ENCODE results near the gene ATF7IP2. TPM values are rescaled to one million over a fixed set of nuclear protein-coding genes. Genes with fewer than 3 reads are reported as not detected.

The ATF7IP2 gene
- total and polyA plus RNA-seq, 2 of the 13 experiments (the other 11 are each of a cell fraction or from before 2014, with no cell fraction given): 117 to 217 TPM

GRCh38 chr16:10390867-10391266 is 5.0 kb downstream of the ATF7IP2 start (continued):
- TF ChIP-seq KAT8 (CRISPR knock-in tag; IDR thresholded peaks at IDR 0.05) (0 out of 2 replicates have a peak, but pooled peaks have one; percentile 26), DMAP1 (CRISPR knock-in tag; IDR thresholded peaks at IDR 0.05) (no peak), CEBPG (CRISPR knock-in tag; IDR thresholded peaks at IDR 0.05) (no peak), ZNF142 (CRISPR knock-in tag; IDR thresholded peaks at IDR 0.05) (no peak), ZNF619 (CRISPR knock-in tag; IDR thresholded peaks at IDR 0.05) (no peak), MIXL1 (CRISPR knock-in tag; IDR thresholded peaks at IDR 0.05) (0 out of 2 replicates have a peak, but pooled peaks have one; percentile 12), ADNP (CRISPR knock-in tag; IDR thresholded peaks at IDR 0.05) (no peak), MBD4 (IDR thresholded peaks at IDR 0.05; ENCODE audit: borderline replicate concordance, low read length) (no peak), TGIF2 (CRISPR knock-in tag; IDR thresholded peaks at IDR 0.05) (no peak), TCF7L2 (IDR thresholded peaks at IDR 0.05; ENCODE audit: low read depth, low read length) (no peak), ZNF850 (CRISPR knock-in tag; conservative IDR thresholded peaks at IDR 0.05) (no peak), ZFP41 (CRISPR knock-in tag; IDR thresholded peaks at IDR 0.05; ENCODE audit: borderline replicate concordance) (no peak), MEF2D (CRISPR knock-in tag; IDR thresholded peaks at IDR 0.05) (0 out of 2 replicates have a peak, but pooled peaks have one; percentile 25)
- TF ChIP-seq, protein P1, sequence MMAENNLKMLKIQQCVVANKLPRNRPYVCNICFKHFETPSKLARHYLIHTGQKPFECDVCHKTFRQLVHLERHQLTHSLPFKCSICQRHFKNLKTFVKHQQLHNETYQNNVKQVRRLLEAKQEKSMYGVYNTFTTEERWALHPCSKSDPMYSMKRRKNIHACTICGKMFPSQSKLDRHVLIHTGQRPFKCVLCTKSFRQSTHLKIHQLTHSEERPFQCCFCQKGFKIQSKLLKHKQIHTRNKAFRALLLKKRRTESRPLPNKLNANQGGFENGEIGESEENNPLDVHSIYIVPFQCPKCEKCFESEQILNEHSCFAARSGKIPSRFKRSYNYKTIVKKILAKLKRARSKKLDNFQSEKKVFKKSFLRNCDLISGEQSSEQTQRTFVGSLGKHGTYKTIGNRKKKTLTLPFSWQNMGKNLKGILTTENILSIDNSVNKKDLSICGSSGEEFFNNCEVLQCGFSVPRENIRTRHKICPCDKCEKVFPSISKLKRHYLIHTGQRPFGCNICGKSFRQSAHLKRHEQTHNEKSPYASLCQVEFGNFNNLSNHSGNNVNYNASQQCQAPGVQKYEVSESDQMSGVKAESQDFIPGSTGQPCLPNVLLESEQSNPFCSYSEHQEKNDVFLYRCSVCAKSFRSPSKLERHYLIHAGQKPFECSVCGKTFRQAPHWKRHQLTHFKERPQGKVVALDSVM (CRISPR knock-in tag; IDR thresholded peaks at IDR 0.05): peak; percentile 61; the same call in 1 of the 2 replicates
- TF ChIP-seq, protein P2, sequence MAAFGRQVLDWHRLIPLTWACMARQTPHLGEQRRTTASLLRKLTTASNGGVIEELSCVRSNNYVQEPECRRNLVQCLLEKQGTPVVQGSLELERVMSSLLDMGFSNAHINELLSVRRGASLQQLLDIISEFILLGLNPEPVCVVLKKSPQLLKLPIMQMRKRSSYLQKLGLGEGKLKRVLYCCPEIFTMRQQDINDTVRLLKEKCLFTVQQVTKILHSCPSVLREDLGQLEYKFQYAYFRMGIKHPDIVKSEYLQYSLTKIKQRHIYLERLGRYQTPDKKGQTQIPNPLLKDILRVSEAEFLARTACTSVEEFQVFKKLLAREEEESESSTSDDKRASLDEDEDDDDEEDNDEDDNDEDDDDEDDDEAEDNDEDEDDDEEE (CRISPR knock-in tag; IDR thresholded peaks at IDR 0.05): no peak
- TF ChIP-seq, protein P3, sequence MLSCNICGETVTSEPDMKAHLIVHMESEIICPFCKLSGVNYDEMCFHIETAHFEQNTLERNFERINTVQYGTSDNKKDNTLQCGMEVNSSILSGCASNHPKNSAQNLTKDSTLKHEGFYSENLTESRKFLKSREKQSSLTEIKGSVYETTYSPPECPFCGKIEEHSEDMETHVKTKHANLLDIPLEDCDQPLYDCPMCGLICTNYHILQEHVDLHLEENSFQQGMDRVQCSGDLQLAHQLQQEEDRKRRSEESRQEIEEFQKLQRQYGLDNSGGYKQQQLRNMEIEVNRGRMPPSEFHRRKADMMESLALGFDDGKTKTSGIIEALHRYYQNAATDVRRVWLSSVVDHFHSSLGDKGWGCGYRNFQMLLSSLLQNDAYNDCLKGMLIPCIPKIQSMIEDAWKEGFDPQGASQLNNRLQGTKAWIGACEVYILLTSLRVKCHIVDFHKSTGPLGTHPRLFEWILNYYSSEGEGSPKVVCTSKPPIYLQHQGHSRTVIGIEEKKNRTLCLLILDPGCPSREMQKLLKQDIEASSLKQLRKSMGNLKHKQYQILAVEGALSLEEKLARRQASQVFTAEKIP (CRISPR knock-in tag; IDR thresholded peaks at IDR 0.05; ENCODE audit: borderline replicate concordance): no peak
- TF ChIP-seq, protein P4, sequence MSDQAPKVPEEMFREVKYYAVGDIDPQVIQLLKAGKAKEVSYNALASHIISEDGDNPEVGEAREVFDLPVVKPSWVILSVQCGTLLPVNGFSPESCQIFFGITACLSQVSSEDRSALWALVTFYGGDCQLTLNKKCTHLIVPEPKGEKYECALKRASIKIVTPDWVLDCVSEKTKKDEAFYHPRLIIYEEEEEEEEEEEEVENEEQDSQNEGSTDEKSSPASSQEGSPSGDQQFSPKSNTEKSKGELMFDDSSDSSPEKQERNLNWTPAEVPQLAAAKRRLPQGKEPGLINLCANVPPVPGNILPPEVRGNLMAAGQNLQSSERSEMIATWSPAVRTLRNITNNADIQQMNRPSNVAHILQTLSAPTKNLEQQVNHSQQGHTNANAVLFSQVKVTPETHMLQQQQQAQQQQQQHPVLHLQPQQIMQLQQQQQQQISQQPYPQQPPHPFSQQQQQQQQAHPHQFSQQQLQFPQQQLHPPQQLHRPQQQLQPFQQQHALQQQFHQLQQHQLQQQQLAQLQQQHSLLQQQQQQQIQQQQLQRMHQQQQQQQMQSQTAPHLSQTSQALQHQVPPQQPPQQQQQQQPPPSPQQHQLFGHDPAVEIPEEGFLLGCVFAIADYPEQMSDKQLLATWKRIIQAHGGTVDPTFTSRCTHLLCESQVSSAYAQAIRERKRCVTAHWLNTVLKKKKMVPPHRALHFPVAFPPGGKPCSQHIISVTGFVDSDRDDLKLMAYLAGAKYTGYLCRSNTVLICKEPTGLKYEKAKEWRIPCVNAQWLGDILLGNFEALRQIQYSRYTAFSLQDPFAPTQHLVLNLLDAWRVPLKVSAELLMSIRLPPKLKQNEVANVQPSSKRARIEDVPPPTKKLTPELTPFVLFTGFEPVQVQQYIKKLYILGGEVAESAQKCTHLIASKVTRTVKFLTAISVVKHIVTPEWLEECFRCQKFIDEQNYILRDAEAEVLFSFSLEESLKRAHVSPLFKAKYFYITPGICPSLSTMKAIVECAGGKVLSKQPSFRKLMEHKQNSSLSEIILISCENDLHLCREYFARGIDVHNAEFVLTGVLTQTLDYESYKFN (CRISPR knock-in tag; conservative IDR thresholded peaks at IDR 0.05): 0 out of 2 replicates have a peak, but pooled peaks have one; percentile 20
